ENCODE measurements around the gene CLN5. TPM values are rescaled to one million over a fixed set of nuclear protein-coding genes. Genes with fewer than 3 reads are reported as not detected.

Gene CLN5
- total RNA-seq, 1 experiment from 2014 or later = 20.1 TPM

- Histone ChIP-seq H3K27me3 (replicated peaks; ENCODE audit: control insufficient read depth, insufficient read depth, low read length) (no peaks in the 10 kb centered on the region), H3K4me1 (no peaks in the 10 kb centered on the region), H3K4me3 (ENCODE audit: low read depth, low read length) (no peak overlapping the region), H3K36me3 (ENCODE audit: control insufficient read depth, insufficient read depth, low read length) (no peaks in the 10 kb centered on the region), H3K9me3 (no peaks in the 10 kb centered on the region)
- Mint-ChIP-seq H3K27ac (ENCODE audit: unreplicated experiment) (no peak overlapping the region), H3K36me3 (ENCODE audit: insufficient read depth, unreplicated experiment) (no peaks in the 10 kb centered on the region), H3K27me3 (ENCODE audit: insufficient read depth, unreplicated experiment) (peaks cover 5% of the 10 kb centered on the region), H3K4me3 (ENCODE audit: unreplicated experiment) (no peak overlapping the region), H3K9me3 (ENCODE audit: unreplicated experiment) (no peaks in the 10 kb centered on the region), H3K4me1 (ENCODE audit: low read depth, unreplicated experiment) (no peaks in the 10 kb centered on the region)
- CTCF ChIA-PET = no interaction called here
- POLR2A ChIA-PET = no interaction called here
- TF ChIP-seq CTCF (IDR thresholded peaks at IDR 0.05; ENCODE audit: insufficient read depth in 1 of 2, low read depth in 1 of 2, low read length in 1 of 2, severe bottlenecking in 1 of 2, unreplicated experiment in 1 of 2) = no peak
- DNase-seq = no peak
- no TSS peak for BruUV-seq (replicated peaks)
- intact Hi-C loops (cut with micrococcal nuclease; ENCODE audit: unreplicated experiment) = no loop called here
These were observed 47.4 kb upstream of the CLN5 start for GRCh38 chr13:76944456-76944855.

- H3K27ac Mint-ChIP-seq (ENCODE audit: unreplicated experiment) = no peak within 1 kb of the TSS
- H3K4me3 ChIP-seq (ENCODE audit: low read depth, low read length) = no peak within 1 kb of the TSS
- no peaks in the 10 kb centered on the region for H3K27me3 ChIP-seq (replicated peaks; ENCODE audit: control insufficient read depth, insufficient read depth, low read length)
- ChIA-PET CTCF (no interaction called here), POLR2A (no interaction called here)
- no peaks in the 10 kb centered on the region for H3K9me3 ChIP-seq
- H3K36me3 ChIP-seq (ENCODE audit: control insufficient read depth, insufficient read depth, low read length) = no peaks in the 10 kb centered on the region
- H3K4me1 Mint-ChIP-seq (ENCODE audit: low read depth, unreplicated experiment) = no peaks in the 10 kb centered on the region
- H3K27me3 Mint-ChIP-seq (ENCODE audit: insufficient read depth, unreplicated experiment) = peaks cover 7% of the 10 kb centered on the region
- intact Hi-C loops (cut with micrococcal nuclease; ENCODE audit: unreplicated experiment) = no loop called here
- BruUV-seq (replicated peaks) = no TSS peak
- no peak for TF ChIP-seq CTCF (IDR thresholded peaks at IDR 0.05; ENCODE audit: insufficient read depth in 1 of 2, low read depth in 1 of 2, low read length in 1 of 2, severe bottlenecking in 1 of 2, unreplicated experiment in 1 of 2)
- no peaks in the 10 kb centered on the region for H3K9me3 Mint-ChIP-seq (ENCODE audit: unreplicated experiment)
- H3K36me3 Mint-ChIP-seq (ENCODE audit: insufficient read depth, unreplicated experiment) = no peaks in the 10 kb centered on the region
- DNase-seq = no peak
- no peaks in the 10 kb centered on the region for H3K4me1 ChIP-seq
- H3K4me3 Mint-ChIP-seq (ENCODE audit: unreplicated experiment) = no peak within 1 kb of the TSS
These were observed 43.7 kb upstream of the CLN5 start, which contains the start of gene ACOD1 for GRCh38 chr13:76948149-76948548. Gene ACOD1, plus strand, starts transcription at chr13:76948511. Its CDS starts 48 bp downstream, at chr13:76948559.

GRCh38 chr13:76950101-76950500 lies 41.8 kb upstream of the CLN5 start:
- POLR2A ChIA-PET = no interaction called here
- BruUV-seq (replicated peaks) = no TSS peak
- H3K36me3 Mint-ChIP-seq (ENCODE audit: insufficient read depth, unreplicated experiment) = no peaks in the 10 kb centered on the region

More at GRCh38 chr13:76950101-76950500, 41.8 kb upstream of the CLN5 start:
- Mint-ChIP-seq H3K4me1 (ENCODE audit: low read depth, unreplicated experiment) (no peaks in the 10 kb centered on the region), H3K4me3 (ENCODE audit: unreplicated experiment) (no peak overlapping the region), H3K27ac (ENCODE audit: unreplicated experiment) (no peak overlapping the region), H3K27me3 (ENCODE audit: insufficient read depth, unreplicated experiment) (peaks cover 7% of the 10 kb centered on the region), H3K9me3 (ENCODE audit: unreplicated experiment) (no peaks in the 10 kb centered on the region)
- no peak for TF ChIP-seq CTCF (IDR thresholded peaks at IDR 0.05; ENCODE audit: insufficient read depth in 1 of 2, low read depth in 1 of 2, low read length in 1 of 2, severe bottlenecking in 1 of 2, unreplicated experiment in 1 of 2)
- H3K4me1 ChIP-seq = no peaks in the 10 kb centered on the region
- DNase-seq = no peak
- H3K4me3 ChIP-seq (ENCODE audit: low read depth, low read length) = no peak overlapping the region
- intact Hi-C loops (cut with micrococcal nuclease; ENCODE audit: unreplicated experiment) = no loop called here
- H3K27me3 ChIP-seq (replicated peaks; ENCODE audit: control insufficient read depth, insufficient read depth, low read length) = no peaks in the 10 kb centered on the region
- CTCF ChIA-PET = no interaction called here
- H3K36me3 ChIP-seq (ENCODE audit: control insufficient read depth, insufficient read depth, low read length) = no peaks in the 10 kb centered on the region
- H3K9me3 ChIP-seq = no peaks in the 10 kb centered on the region
